NCI-H82 (cell line): Measurements from ENCODE around the gene PACS2.

Experiments
- DNase-seq: peaks from one replicate; lab custom pipeline; 2025; lab: John Stamatoyannopoulos, UW

The PACS2 gene

GRCh38 chr14:105440992-105441391 lies 126.4 kb downstream of the PACS2 start:
- no peak for DNase-seq

GRCh38 chr14:105442125-105442524 lies 127.6 kb downstream of the PACS2 start:
- DNase-seq = no peak

- DNase-seq = no peak
Measured at GRCh38 chr14:105442834-105443233, 128.3 kb downstream of the PACS2 start.

- no peak for DNase-seq
Measured at GRCh38 chr14:105444859-105445258, 130.3 kb downstream of the PACS2 start.

- no peak for DNase-seq
Measured at GRCh38 chr14:105445290-105445689, 130.7 kb downstream of the PACS2 start.

GRCh38 chr14:105445901-105446845 lies 131.6 kb downstream of the PACS2 start:
- DNase-seq = no peak

- no peak for DNase-seq
Measured at GRCh38 chr14:105446971-105447370, 132.4 kb downstream of the PACS2 start.
